ENCODE measurements around the gene GIT2.

The GIT2 gene

DNA sequence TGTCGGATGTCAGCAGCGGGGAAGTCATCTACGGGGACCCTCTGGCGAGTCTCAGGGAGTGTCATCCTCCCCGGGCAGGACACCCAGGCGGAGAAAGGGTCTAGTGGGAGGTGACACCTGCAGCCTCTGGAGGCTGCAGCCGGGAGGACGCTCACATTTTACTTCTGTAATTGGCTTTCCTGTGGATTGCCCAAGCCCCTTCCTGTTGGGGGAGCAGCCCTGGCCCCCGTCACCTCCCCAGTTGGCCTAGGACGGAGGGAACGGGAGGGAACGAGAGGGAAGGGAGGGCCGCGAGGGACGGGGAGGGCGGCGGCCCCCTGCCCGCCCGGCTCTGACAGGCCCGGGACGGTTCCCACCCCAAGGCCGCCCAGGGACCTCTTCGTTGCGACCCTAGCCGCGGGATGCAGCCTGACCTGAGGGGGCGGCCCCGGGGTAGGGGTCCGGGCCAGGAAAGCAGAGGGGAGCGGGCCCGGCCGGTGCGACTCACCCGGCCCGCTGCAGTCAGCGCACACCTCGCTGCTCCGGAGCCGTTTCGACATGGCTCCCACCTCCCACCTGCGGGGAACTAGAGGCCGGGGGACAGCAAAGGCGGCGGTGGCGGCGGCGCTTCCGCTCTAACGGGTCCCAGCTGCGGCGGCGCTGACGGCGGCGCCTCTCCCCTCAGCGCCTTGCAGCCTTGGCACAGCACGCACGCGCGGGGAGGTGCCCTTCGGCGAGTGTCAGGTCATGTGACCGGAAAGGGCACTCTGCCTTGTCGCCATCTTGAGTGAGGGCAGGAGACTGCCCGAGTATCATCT is at the start of gene GIT2 (continued):
- peak; percentile 37; the same call in 1 of the 2 replicates for TF ChIP-seq ZNF629 (tag by site-specific recombination; IDR thresholded peaks at IDR 0.05)
- no peak for TF ChIP-seq ZNF837 (tag by site-specific recombination; IDR thresholded peaks at IDR 0.05)
- no peak for TF ChIP-seq ZNF112 (tag by site-specific recombination; IDR thresholded peaks at IDR 0.05)
- TF ChIP-seq KLF17 (tag by site-specific recombination; IDR thresholded peaks at IDR 0.05): no peak
- TF ChIP-seq ZNF157 (tag by site-specific recombination; IDR thresholded peaks at IDR 0.05): no peak
- peak; percentile 63 for TF ChIP-seq ZFHX2 (tag by site-specific recombination; conservative IDR thresholded peaks at IDR 0.05)
- 0 out of 2 replicates have a peak, but pooled peaks have one; percentile 72 for TF ChIP-seq ZNF501 (tag by site-specific recombination; IDR thresholded peaks at IDR 0.05)
- TF ChIP-seq ZNF670 (tag by site-specific recombination; IDR thresholded peaks at IDR 0.05; ENCODE audit: low read depth): no peak
- peak; percentile 95; the same call in 1 of the 2 replicates for TF ChIP-seq ZNF777 (tag by site-specific recombination; IDR thresholded peaks at IDR 0.05; ENCODE audit: borderline replicate concordance)
- no peak for TF ChIP-seq ZNF10 (tag by site-specific recombination; IDR thresholded peaks at IDR 0.05)
- TF ChIP-seq ZNF16 (tag by site-specific recombination; IDR thresholded peaks at IDR 0.05; ENCODE audit: low read depth): 0 out of 2 replicates have a peak, but pooled peaks have one; percentile 17
- TF ChIP-seq ZNF530 (tag by site-specific recombination; IDR thresholded peaks at IDR 0.05; ENCODE audit: low read depth): no peak
- TF ChIP-seq ZBTB20 (tag by site-specific recombination; IDR thresholded peaks at IDR 0.05): peak; percentile 76; the same call in 1 of the 2 replicates
- TF ChIP-seq ZNF830 (tag by site-specific recombination; IDR thresholded peaks at IDR 0.05; ENCODE audit: low read depth): no peak
- TF ChIP-seq ZNF311 (tag by site-specific recombination; IDR thresholded peaks at IDR 0.05; ENCODE audit: borderline replicate concordance): no peak
- TF ChIP-seq AEBP2 (tag by site-specific recombination; IDR thresholded peaks at IDR 0.05; ENCODE audit: borderline replicate concordance): no peak
- TF ChIP-seq ZNF155 (tag by site-specific recombination; IDR thresholded peaks at IDR 0.05): no peak
- TF ChIP-seq, protein P1, sequence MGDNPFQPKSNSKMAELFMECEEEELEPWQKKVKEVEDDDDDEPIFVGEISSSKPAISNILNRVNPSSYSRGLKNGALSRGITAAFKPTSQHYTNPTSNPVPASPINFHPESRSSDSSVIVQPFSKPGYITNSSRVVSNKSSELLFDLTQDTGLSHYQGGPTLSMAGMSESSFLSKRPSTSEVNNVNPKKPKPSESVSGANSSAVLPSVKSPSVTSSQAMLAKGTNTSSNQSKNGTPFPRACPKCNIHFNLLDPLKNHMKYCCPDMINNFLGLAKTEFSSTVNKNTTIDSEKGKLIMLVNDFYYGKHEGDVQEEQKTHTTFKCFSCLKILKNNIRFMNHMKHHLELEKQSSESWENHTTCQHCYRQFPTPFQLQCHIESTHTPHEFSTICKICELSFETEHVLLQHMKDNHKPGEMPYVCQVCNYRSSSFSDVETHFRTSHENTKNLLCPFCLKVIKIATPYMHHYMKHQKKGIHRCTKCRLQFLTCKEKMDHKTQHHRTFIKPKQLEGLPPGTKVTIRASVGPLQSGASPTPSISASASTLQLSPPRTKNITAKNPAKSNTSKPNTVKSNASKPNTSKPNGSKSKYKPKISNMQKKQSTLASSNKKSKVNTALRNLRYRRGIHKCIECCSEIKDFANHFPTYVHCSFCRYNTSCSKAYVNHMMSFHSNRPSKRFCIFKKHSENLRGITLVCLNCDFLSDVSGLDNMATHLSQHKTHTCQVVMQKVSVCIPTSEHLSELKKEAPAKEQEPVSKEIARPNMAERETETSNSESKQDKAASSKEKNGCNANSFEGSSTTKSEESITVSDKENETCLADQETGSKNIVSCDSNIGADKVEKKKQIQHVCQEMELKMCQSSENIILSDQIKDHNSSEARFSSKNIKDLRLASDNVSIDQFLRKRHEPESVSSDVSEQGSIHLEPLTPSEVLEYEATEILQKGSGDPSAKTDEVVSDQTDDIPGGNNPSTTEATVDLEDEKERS (tag by site-specific recombination; IDR thresholded peaks at IDR 0.05): no peak
- TF ChIP-seq EGR2 (tag by site-specific recombination; IDR thresholded peaks at IDR 0.05; ENCODE audit: low read depth): peak; percentile 64
- TF ChIP-seq ZNF549 (tag by site-specific recombination; IDR thresholded peaks at IDR 0.05): no peak
- TF ChIP-seq ZBTB48 (tag by site-specific recombination; IDR thresholded peaks at IDR 0.05): peak; percentile 94; the same call in 1 of the 2 replicates
- peak; percentile 50; the same call in 1 of the 2 replicates for TF ChIP-seq ZBTB8A (tag by site-specific recombination; IDR thresholded peaks at IDR 0.05)
- TF ChIP-seq, protein P2, sequence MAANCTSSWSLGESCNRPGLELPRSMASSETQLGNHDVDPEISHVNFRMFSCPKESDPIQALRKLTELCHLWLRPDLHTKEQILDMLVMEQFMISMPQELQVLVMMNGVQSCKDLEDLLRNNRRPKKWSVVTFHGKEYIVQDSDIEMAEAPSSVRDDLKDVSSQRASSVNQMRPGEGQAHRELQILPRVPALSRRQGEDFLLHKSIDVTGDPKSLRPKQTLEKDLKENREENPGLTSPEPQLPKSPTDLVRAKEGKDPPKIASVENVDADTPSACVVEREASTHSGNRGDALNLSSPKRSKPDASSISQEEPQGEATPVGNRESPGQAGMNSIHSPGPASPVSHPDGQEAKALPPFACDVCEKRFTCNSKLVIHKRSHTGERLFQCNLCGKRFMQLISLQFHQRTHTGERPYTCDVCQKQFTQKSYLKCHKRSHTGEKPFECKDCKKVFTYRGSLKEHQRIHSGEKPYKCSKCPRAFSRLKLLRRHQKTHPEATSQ (tag by site-specific recombination; IDR thresholded peaks at IDR 0.05): peak; percentile 92; the same call in 1 of the 2 replicates
- TF ChIP-seq, protein P3, sequence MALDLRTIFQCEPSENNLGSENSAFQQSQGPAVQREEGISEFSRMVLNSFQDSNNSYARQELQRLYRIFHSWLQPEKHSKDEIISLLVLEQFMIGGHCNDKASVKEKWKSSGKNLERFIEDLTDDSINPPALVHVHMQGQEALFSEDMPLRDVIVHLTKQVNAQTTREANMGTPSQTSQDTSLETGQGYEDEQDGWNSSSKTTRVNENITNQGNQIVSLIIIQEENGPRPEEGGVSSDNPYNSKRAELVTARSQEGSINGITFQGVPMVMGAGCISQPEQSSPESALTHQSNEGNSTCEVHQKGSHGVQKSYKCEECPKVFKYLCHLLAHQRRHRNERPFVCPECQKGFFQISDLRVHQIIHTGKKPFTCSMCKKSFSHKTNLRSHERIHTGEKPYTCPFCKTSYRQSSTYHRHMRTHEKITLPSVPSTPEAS (tag by site-specific recombination; IDR thresholded peaks at IDR 0.05): no peak
- TF ChIP-seq KLF1 (tag by site-specific recombination; IDR thresholded peaks at IDR 0.05): peak; percentile 33; the same call in 1 of the 2 replicates
- TF ChIP-seq, protein P4, sequence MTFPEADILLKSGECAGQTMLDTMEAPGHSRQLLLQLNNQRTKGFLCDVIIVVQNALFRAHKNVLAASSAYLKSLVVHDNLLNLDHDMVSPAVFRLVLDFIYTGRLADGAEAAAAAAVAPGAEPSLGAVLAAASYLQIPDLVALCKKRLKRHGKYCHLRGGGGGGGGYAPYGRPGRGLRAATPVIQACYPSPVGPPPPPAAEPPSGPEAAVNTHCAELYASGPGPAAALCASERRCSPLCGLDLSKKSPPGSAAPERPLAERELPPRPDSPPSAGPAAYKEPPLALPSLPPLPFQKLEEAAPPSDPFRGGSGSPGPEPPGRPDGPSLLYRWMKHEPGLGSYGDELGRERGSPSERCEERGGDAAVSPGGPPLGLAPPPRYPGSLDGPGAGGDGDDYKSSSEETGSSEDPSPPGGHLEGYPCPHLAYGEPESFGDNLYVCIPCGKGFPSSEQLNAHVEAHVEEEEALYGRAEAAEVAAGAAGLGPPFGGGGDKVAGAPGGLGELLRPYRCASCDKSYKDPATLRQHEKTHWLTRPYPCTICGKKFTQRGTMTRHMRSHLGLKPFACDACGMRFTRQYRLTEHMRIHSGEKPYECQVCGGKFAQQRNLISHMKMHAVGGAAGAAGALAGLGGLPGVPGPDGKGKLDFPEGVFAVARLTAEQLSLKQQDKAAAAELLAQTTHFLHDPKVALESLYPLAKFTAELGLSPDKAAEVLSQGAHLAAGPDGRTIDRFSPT (tag by site-specific recombination; IDR thresholded peaks at IDR 0.05): peak; percentile 97
- TF ChIP-seq GLIS1 (tag by site-specific recombination; IDR thresholded peaks at IDR 0.05): 0 out of 2 replicates have a peak, but pooled peaks have one; percentile 11
- no peak for TF ChIP-seq ZNF776 (tag by site-specific recombination; IDR thresholded peaks at IDR 0.05; ENCODE audit: borderline replicate concordance)
